IPS-15b (cell line): ENCODE measurements around the gene ASTN2.

Experiments used
- H3K27me3 ChIP-seq: one replicate; pipeline ENCODE4 v1.6.1; 2013; ENCODE audit warnings: low read length; ENCODE audit not compliant: control insufficient read depth, insufficient read depth
- H3K36me3 ChIP-seq: one replicate; pipeline ENCODE4 v1.6.1; 2013; ENCODE audit warnings: low read length; ENCODE audit not compliant: control insufficient read depth, insufficient read depth
- H3K4me1 ChIP-seq: one replicate; pipeline ENCODE4 v1.6.1; 2013; ENCODE audit warnings: mild to moderate bottlenecking, low read length; ENCODE audit not compliant: control insufficient read depth, insufficient read depth
- H3K4me3 ChIP-seq: one replicate; pipeline ENCODE4 v1.5.1; 2013; ENCODE audit warnings: low read depth, low read length
- H3K9ac ChIP-seq: one replicate; pipeline ENCODE4 v1.6.1; 2013; ENCODE audit warnings: low read depth, mild to moderate bottlenecking, low read length
- H3K9me3 ChIP-seq: one replicate; pipeline ENCODE4 v1.6.1; 2013; ENCODE audit warnings: mild to moderate bottlenecking, low read length; ENCODE audit not compliant: control insufficient read depth, insufficient read depth

Gene ASTN2

GRCh38 chr9:116718111-116718510 lies 696.7 kb downstream of the ASTN2 start:
- H3K9ac ChIP-seq, result no peak overlapping the region
- H3K27me3 ChIP-seq, result no peaks in the 10 kb centered on the region
- no peaks in the 10 kb centered on the region for H3K9me3 ChIP-seq
- H3K4me3 ChIP-seq, result no peak overlapping the region
- H3K36me3 ChIP-seq, result no peaks in the 10 kb centered on the region
- peaks cover 3% of the 10 kb centered on the region for H3K4me1 ChIP-seq

GRCh38 chr9:116717150-116717549 lies 697.7 kb downstream of the ASTN2 start:
- Histone ChIP-seq H3K36me3 (no peaks in the 10 kb centered on the region), H3K4me3 (no peak overlapping the region), H3K27me3 (no peaks in the 10 kb centered on the region), H3K9me3 (no peaks in the 10 kb centered on the region), H3K4me1 (peaks cover 3% of the 10 kb centered on the region), H3K9ac (no peak overlapping the region)

GRCh38 chr9:116716438-116716837 lies 698.4 kb downstream of the ASTN2 start:
- Histone ChIP-seq H3K4me1 (peaks cover 3% of the 10 kb centered on the region), H3K9me3 (no peaks in the 10 kb centered on the region), H3K36me3 (no peaks in the 10 kb centered on the region), H3K27me3 (no peaks in the 10 kb centered on the region), H3K4me3 (no peak overlapping the region), H3K9ac (no peak overlapping the region)

GRCh38 chr9:116715751-116716150 lies 699.1 kb downstream of the ASTN2 start:
- H3K4me3 ChIP-seq, result no peak overlapping the region
- H3K27me3 ChIP-seq, result no peaks in the 10 kb centered on the region
- H3K4me1 ChIP-seq, result peaks cover 3% of the 10 kb centered on the region
- no peaks in the 10 kb centered on the region for H3K36me3 ChIP-seq
- H3K9me3 ChIP-seq, result no peaks in the 10 kb centered on the region
- H3K9ac ChIP-seq, result no peak overlapping the region

- Histone ChIP-seq H3K9me3 (no peaks in the 10 kb centered on the region), H3K9ac (no peak overlapping the region), H3K36me3 (no peaks in the 10 kb centered on the region), H3K4me3 (no peak overlapping the region), H3K27me3 (no peaks in the 10 kb centered on the region), H3K4me1 (peaks cover 3% of the 10 kb centered on the region)
Measured at GRCh38 chr9:116713271-116713670, 701.6 kb downstream of the ASTN2 start.

- H3K27me3 ChIP-seq, result no peaks in the 10 kb centered on the region
- no peak overlapping the region for H3K9ac ChIP-seq
- no peaks in the 10 kb centered on the region for H3K36me3 ChIP-seq
- peaks cover 3% of the 10 kb centered on the region for H3K4me1 ChIP-seq
- H3K4me3 ChIP-seq, result no peak overlapping the region
- no peaks in the 10 kb centered on the region for H3K9me3 ChIP-seq
Measured at GRCh38 chr9:116712781-116713180, 702.1 kb downstream of the ASTN2 start.

- H3K9ac ChIP-seq, result no peak overlapping the region
Measured at GRCh38 chr9:116706310-116707290, 708.3 kb downstream of the ASTN2 start.

GRCh38 chr9:116705531-116705930 lies 709.3 kb downstream of the ASTN2 start:
- Histone ChIP-seq H3K4me3 (no peak overlapping the region), H3K36me3 (no peaks in the 10 kb centered on the region), H3K9me3 (no peaks in the 10 kb centered on the region), H3K27me3 (no peaks in the 10 kb centered on the region), H3K4me1 (peaks cover 3% of the 10 kb centered on the region), H3K9ac (no peak overlapping the region)

More at GRCh38 chr9:116706310-116707290, 708.3 kb downstream of the ASTN2 start:
- Histone ChIP-seq H3K4me1 (peaks cover 3% of the 10 kb centered on the region), H3K9me3 (no peaks in the 10 kb centered on the region), H3K4me3 (no peak overlapping the region), H3K27me3 (no peaks in the 10 kb centered on the region), H3K36me3 (no peaks in the 10 kb centered on the region)

- peaks cover 4% of the 10 kb centered on the region for H3K36me3 ChIP-seq
- no peak overlapping the region for H3K4me3 ChIP-seq
- peaks cover 3% of the 10 kb centered on the region for H3K4me1 ChIP-seq
Measured at GRCh38 chr9:116704470-116704869, 710.4 kb downstream of the ASTN2 start.

GRCh38 chr9:116703634-116704033 lies 711.2 kb downstream of the ASTN2 start:
- Histone ChIP-seq H3K9me3 (no peaks in the 10 kb centered on the region), H3K36me3 (peaks cover 12% of the 10 kb centered on the region), H3K4me1 (peaks cover 3% of the 10 kb centered on the region), H3K9ac (no peak overlapping the region), H3K27me3 (no peaks in the 10 kb centered on the region), H3K4me3 (no peak overlapping the region)

More at GRCh38 chr9:116704470-116704869, 710.4 kb downstream of the ASTN2 start:
- Histone ChIP-seq H3K27me3 (no peaks in the 10 kb centered on the region), H3K9me3 (no peaks in the 10 kb centered on the region), H3K9ac (no peak overlapping the region)

- H3K4me3 ChIP-seq, result no peak overlapping the region
- no peaks in the 10 kb centered on the region for H3K27me3 ChIP-seq
- H3K36me3 ChIP-seq, result peaks cover 21% of the 10 kb centered on the region
- peaks cover 3% of the 10 kb centered on the region for H3K4me1 ChIP-seq
- no peak overlapping the region for H3K9ac ChIP-seq
- no peaks in the 10 kb centered on the region for H3K9me3 ChIP-seq
Measured at GRCh38 chr9:116701940-116702642, 712.8 kb downstream of the ASTN2 start.
